Ovary (tissue), 3 donors: ENCODE results near the gene BMPR1A.

ENCODE experiments used
- EP300 ChIP-seq: sonication (generic); formaldehyde crosslinking; IDR thresholded peaks from one replicate; pipeline ENCODE4 v1.6.1; 2017; ENCODE audit warnings: antibody characterized with exemption
- TF ChIP-seq, protein P1 (sequence below), 3 donors: fragments of 450-650 bp in 2 of 3; fragments of 200-600 bp in 1 of 3; IDR thresholded peaks; one replicate each; pipeline versions ENCODE4 v1.5.1 to v1.8.0; 2016 to 2022; ENCODE audit warnings: antibody characterized with exemption in 3 of 3, mild to moderate bottlenecking in 1 of 3
- donor health status: DM: no; HTN: no; CAD: no.

DNA sequence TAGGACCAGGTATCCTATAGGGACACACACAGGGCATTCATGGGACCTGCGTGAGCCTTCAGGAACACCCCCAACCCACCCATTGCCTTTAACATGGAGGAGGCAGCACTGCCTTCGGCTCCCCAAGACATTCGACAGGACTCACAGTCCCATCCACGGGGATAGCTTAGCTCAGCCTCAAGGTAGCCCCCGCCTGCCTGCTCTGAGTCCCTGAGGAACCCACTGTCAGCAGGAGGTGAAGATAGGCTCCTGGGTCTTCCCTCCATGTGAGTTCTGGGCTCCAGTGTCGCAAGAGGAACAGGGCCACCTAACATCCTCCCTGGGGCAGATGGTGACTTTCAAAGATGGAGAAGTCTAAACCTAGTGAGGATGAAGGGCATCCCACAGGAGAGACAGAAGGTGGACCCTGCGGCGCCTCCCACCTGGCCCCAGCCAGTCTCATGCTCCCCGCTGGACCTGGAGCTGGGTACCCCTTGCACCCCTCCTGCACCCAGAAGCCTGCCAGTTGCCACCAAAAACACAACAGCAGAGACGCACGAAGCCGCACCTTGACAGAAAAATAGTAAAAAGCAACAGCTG, 207.0 kb downstream of the BMPR1A start:
- TF ChIP-seq, protein P1, sequence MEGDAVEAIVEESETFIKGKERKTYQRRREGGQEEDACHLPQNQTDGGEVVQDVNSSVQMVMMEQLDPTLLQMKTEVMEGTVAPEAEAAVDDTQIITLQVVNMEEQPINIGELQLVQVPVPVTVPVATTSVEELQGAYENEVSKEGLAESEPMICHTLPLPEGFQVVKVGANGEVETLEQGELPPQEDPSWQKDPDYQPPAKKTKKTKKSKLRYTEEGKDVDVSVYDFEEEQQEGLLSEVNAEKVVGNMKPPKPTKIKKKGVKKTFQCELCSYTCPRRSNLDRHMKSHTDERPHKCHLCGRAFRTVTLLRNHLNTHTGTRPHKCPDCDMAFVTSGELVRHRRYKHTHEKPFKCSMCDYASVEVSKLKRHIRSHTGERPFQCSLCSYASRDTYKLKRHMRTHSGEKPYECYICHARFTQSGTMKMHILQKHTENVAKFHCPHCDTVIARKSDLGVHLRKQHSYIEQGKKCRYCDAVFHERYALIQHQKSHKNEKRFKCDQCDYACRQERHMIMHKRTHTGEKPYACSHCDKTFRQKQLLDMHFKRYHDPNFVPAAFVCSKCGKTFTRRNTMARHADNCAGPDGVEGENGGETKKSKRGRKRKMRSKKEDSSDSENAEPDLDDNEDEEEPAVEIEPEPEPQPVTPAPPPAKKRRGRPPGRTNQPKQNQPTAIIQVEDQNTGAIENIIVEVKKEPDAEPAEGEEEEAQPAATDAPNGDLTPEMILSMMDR (IDR thresholded peaks at IDR 0.05), result no peak
- TF ChIP-seq EP300, result no peak
